H1 (cell line): ENCODE measurements around the gene CYSRT1. TPM values are rescaled to one million over a fixed set of nuclear protein-coding genes. Genes with fewer than 3 reads are reported as not detected.

Experiments
- CTCF ChIA-PET: fragments of 300-600 bp; sonication (Branson Sonifier 250); formaldehyde crosslinking; loops from one replicate; lab custom pipeline; 2021; ENCODE audit not compliant: partially characterized antibody; lab: Charles Lee
- POLR2A ChIA-PET: fragments of 300-600 bp; sonication (Branson Sonifier 250); formaldehyde crosslinking; loops from one replicate; lab custom pipeline; 2021; ENCODE audit warnings: inconsistent platforms; ENCODE audit not compliant: partially characterized antibody; lab: Charles Lee
- DNase-seq, 2 experiments: peaks; one replicate each; pipeline versions ENCODE4 v3.0.0 to v3.0.0-alpha.2; 2010 to 2022; ENCODE audit warnings: low spot score in 2 of 2, low read depth in 1 of 2, mixed read lengths in 1 of 2
- FAIRE-seq: peaks from 2 replicates; lab custom pipeline; 2011; peaks lifted over from hg19 to GRCh38; lab: Jason Lieb, UNC
- H2AFZ ChIP-seq: 2 replicates; pipeline ENCODE4 v1.8.1; 2012; ENCODE audit warnings: low read length, inconsistent platforms
- H2AK5ac ChIP-seq: 2 replicates; pipeline ENCODE4 v1.6.1; 2013; ENCODE audit warnings: low read depth, low read length
- H2BK120ac ChIP-seq: replicated peaks from 2 replicates; pipeline ENCODE3; 2013; ENCODE audit warnings: low read depth, low read length, inconsistent platforms
- H2BK12ac ChIP-seq: 2 replicates; pipeline ENCODE4 v1.6.1; 2013; ENCODE audit warnings: low read depth, low read length
- H2BK15ac ChIP-seq: 2 replicates; pipeline ENCODE4 v1.6.1; 2013; ENCODE audit warnings: low read length
- H2BK20ac ChIP-seq: 2 replicates; pipeline ENCODE4 v1.6.1; 2013; ENCODE audit warnings: low read length
- H2BK5ac ChIP-seq: 2 replicates; pipeline ENCODE4 v1.6.1; 2013; ENCODE audit warnings: low read depth, low read length
- H3K14ac ChIP-seq: 2 replicates; pipeline ENCODE4 v1.6.1; 2013; ENCODE audit warnings: inconsistent platforms; ENCODE audit not compliant: insufficient read length
- H3K18ac ChIP-seq: 2 replicates; pipeline ENCODE4 v1.6.1; 2013; ENCODE audit warnings: low read length; ENCODE audit errors: extremely low read depth
- H3K23ac ChIP-seq: 2 replicates; pipeline ENCODE4 v1.6.1; 2013; ENCODE audit warnings: inconsistent platforms; ENCODE audit not compliant: insufficient read length
- H3K23me2 ChIP-seq: 2 replicates; pipeline ENCODE4 v1.6.1; 2013; ENCODE audit warnings: low read depth, low read length
- H3K27ac ChIP-seq: 2 replicates; pipeline ENCODE4 v1.6.1; 2011; ENCODE audit warnings: low read depth, low read length, inconsistent platforms
- H3K27me3 ChIP-seq, 4 experiments: replicated peaks in 1 of 4; 1 replicate in 1 of 4; 2 replicates in 3 of 4; pipeline versions ENCODE4 v1.6.1 to v1.8.1; 2011 to 2013; ENCODE audit warnings: low read length in 3 of 4, mild to moderate bottlenecking in 3 of 4, inconsistent platforms in 2 of 4, mixed read lengths in 2 of 4, moderate library complexity in 1 of 4; ENCODE audit not compliant: control insufficient read depth in 3 of 4, insufficient read depth in 3 of 4; ENCODE audit errors: extremely low read depth in 1 of 4
- H3K36me3 ChIP-seq, 4 experiments: 2 replicates each; pipeline versions ENCODE4 v1.6.1 to v1.8.1; 2011 to 2013; ENCODE audit warnings: mild to moderate bottlenecking in 4 of 4, low read length in 3 of 4, moderate library complexity in 2 of 4, control low read depth in 1 of 4, inconsistent platforms in 1 of 4; ENCODE audit not compliant: insufficient read depth in 4 of 4, control insufficient read depth in 2 of 4
- H3K4ac ChIP-seq: replicated peaks from 2 replicates; pipeline ENCODE3; 2013; ENCODE audit warnings: low read length, low read depth, mixed read lengths, inconsistent platforms; ENCODE audit not compliant: insufficient read length
- H3K4me1 ChIP-seq, 4 experiments: replicated peaks in 1 of 4; 1 replicate in 1 of 4; 2 replicates in 3 of 4; pipeline versions ENCODE4 v1.6.1 to v1.8.1; 2011 to 2013; ENCODE audit warnings: low read length in 3 of 4, inconsistent platforms in 2 of 4, mixed read lengths in 1 of 4; ENCODE audit not compliant: insufficient read depth in 4 of 4, control insufficient read depth in 3 of 4
- H3K4me2 ChIP-seq, 2 experiments: 2 replicates each; pipeline versions ENCODE4 v1.6.1 to v1.8.1; 2011 to 2013; ENCODE audit warnings: low read depth in 2 of 2, low read length in 2 of 2, control low read depth in 1 of 2, inconsistent platforms in 1 of 2, mild to moderate bottlenecking in 1 of 2; ENCODE audit not compliant: insufficient read depth in 1 of 2
- H3K4me3 ChIP-seq, 4 experiments: fragments of 200-600, 300-600 bp in 1 of 4; sonication (generic), shearing (Covaris generic), sonication (Bioruptor Twin) in 1 of 4; 2 replicates each; pipeline versions ENCODE4 v1.5.1 to v1.8.1; 2011 to 2016; ENCODE audit warnings: low read length in 4 of 4, low read depth in 3 of 4, control low read depth in 2 of 4, inconsistent platforms in 2 of 4, mild to moderate bottlenecking in 2 of 4, mixed read lengths in 1 of 4, moderate library complexity in 1 of 4; ENCODE audit not compliant: insufficient read depth in 2 of 4; ENCODE audit errors: extremely low read depth in 1 of 4
- H3K56ac ChIP-seq: replicated peaks from 2 replicates; pipeline ENCODE3; 2013; ENCODE audit warnings: low read depth, mild to moderate bottlenecking, mixed read lengths, low read length, inconsistent platforms; ENCODE audit not compliant: insufficient read length
- H3K79me1 ChIP-seq: 2 replicates; pipeline ENCODE4 v1.6.1; 2013; ENCODE audit warnings: low read depth, low read length, control low read depth
- H3K79me2 ChIP-seq, 2 experiments: 2 replicates each; pipeline versions ENCODE4 v1.6.1 to v1.8.1; 2012 to 2013; ENCODE audit warnings: low read length in 2 of 2, mild to moderate bottlenecking in 2 of 2, inconsistent platforms in 1 of 2; ENCODE audit not compliant: insufficient read depth in 2 of 2, control insufficient read depth in 1 of 2
- H3K9ac ChIP-seq, 4 experiments: replicated peaks in 1 of 4; 1 replicate in 1 of 4; 2 replicates in 3 of 4; pipeline versions ENCODE4 v1.6.1 to v1.8.1; 2011 to 2013; ENCODE audit warnings: low read depth in 3 of 4, low read length in 3 of 4, control low read depth in 2 of 4, mild to moderate bottlenecking in 2 of 4, moderate library complexity in 2 of 4, inconsistent platforms in 1 of 4; ENCODE audit errors: extremely low read depth in 1 of 4
- H3K9me3 ChIP-seq, 2 experiments: 2 replicates each; pipeline versions ENCODE4 v1.6.1 to v1.8.1; 2012 to 2013; ENCODE audit warnings: mild to moderate bottlenecking in 2 of 2, moderate library complexity in 2 of 2, control low read depth in 1 of 2, inconsistent platforms in 1 of 2, low read depth in 1 of 2, low read length in 1 of 2, mixed read lengths in 1 of 2; ENCODE audit not compliant: insufficient read depth in 2 of 2
- H4K20me1 ChIP-seq, 2 experiments: replicated peaks in 1 of 2; 2 replicates each; pipeline versions ENCODE3 to v1.8.1; 2011 to 2013; ENCODE audit warnings: inconsistent platforms in 2 of 2, low read length in 2 of 2, mild to moderate bottlenecking in 1 of 2; ENCODE audit not compliant: insufficient read depth in 2 of 2, control insufficient read depth in 1 of 2
- H4K5ac ChIP-seq: 2 replicates; pipeline ENCODE4 v1.6.1; 2013; ENCODE audit warnings: low read length, low read depth, mixed read lengths, inconsistent platforms; ENCODE audit not compliant: insufficient read length
- H4K8ac ChIP-seq: 2 replicates; pipeline ENCODE4 v1.8.0; 2013; ENCODE audit warnings: mild to moderate bottlenecking, moderate library complexity, low read length, inconsistent platforms; ENCODE audit not compliant: insufficient read depth; ENCODE audit errors: extremely low read depth
- H4K91ac ChIP-seq: replicated peaks from 2 replicates; pipeline ENCODE3; 2013; ENCODE audit warnings: low read length, mixed read lengths, inconsistent platforms; ENCODE audit not compliant: insufficient read length
- BACH1 ChIP-seq: IDR thresholded peaks from 2 replicates; pipeline ENCODE4 v1.6.1; 2012; ENCODE audit warnings: low read length, improper control_type of control experiment
- CBX8 ChIP-seq: fragments of 300-800, 300-1000 bp; sonication (generic); IDR thresholded peaks from 2 replicates; pipeline ENCODE4 v1.7.1; 2016; ENCODE audit warnings: low read depth, low read length, borderline replicate concordance
- EP300 ChIP-seq, 2 experiments: IDR thresholded peaks; 1 replicate in 1 of 2; 2 replicates in 1 of 2; pipeline ENCODE4 v1.6.1; 2011 to 2012; ENCODE audit warnings: low read depth in 2 of 2, low read length in 2 of 2, mild to moderate bottlenecking in 2 of 2, borderline replicate concordance in 1 of 2, inconsistent platforms in 1 of 2, moderate library complexity in 1 of 2
- GTF2F1 ChIP-seq: IDR thresholded peaks from 2 replicates; pipeline ENCODE4 v1.6.1; 2012; ENCODE audit warnings: low read depth, low read length, improper control_type of control experiment, borderline replicate concordance
- JUN ChIP-seq: IDR thresholded peaks from 2 replicates; pipeline ENCODE4 v1.6.1; 2011; ENCODE audit warnings: low read depth, mild to moderate bottlenecking, improper control_type of control experiment, low read length
- KDM5A ChIP-seq: fragments of 200-600 bp; IDR thresholded peaks from 2 replicates; pipeline ENCODE4 v1.7.1; 2012; ENCODE audit warnings: mild to moderate bottlenecking, low read length, inconsistent platforms, mixed read lengths
- POLR2A ChIP-seq, 2 experiments: IDR thresholded peaks; 1 replicate in 1 of 2; 2 replicates in 1 of 2; pipeline ENCODE4 v1.6.1; 2011; ENCODE audit warnings: low read depth in 2 of 2, low read length in 2 of 2, mild to moderate bottlenecking in 2 of 2; ENCODE audit errors: control extremely low read depth in 1 of 2
- POU5F1 ChIP-seq: IDR thresholded peaks from 2 replicates; pipeline ENCODE4 v1.6.1; 2011; ENCODE audit warnings: low read depth, mild to moderate bottlenecking, low read length, moderate library complexity
- RAD21 ChIP-seq, 2 experiments: IDR thresholded peaks in 1 of 2; conservative IDR thresholded peaks in 1 of 2; 2 replicates each; pipeline ENCODE4 v1.6.1; 2011; ENCODE audit warnings: low read depth in 2 of 2, low read length in 2 of 2, improper control_type of control experiment in 1 of 2, inconsistent platforms in 1 of 2, mild to moderate bottlenecking in 1 of 2, moderate library complexity in 1 of 2
- SIRT6 ChIP-seq: IDR thresholded peaks from one replicate; pipeline ENCODE4 v1.7.1; 2012; ENCODE audit warnings: low read length, inconsistent platforms
- SP2 ChIP-seq: IDR thresholded peaks from 2 replicates; pipeline ENCODE4 v1.6.1; 2012; ENCODE audit warnings: mild to moderate bottlenecking, low read length, inconsistent platforms
- SP4 ChIP-seq: IDR thresholded peaks from 2 replicates; pipeline ENCODE4 v1.6.1; 2012; ENCODE audit warnings: low read length, inconsistent platforms
- YY1 ChIP-seq: IDR thresholded peaks from 2 replicates; pipeline ENCODE4 v1.6.1; 2011; ENCODE audit warnings: low read depth, mild to moderate bottlenecking, low read length
- ZNF274 ChIP-seq: IDR thresholded peaks from 2 replicates; pipeline ENCODE4 v1.7.0; 2012; ENCODE audit warnings: low read length, borderline replicate concordance; ENCODE audit errors: extremely low read depth
- WGBS, 2 experiments: shearing (Covaris generic) in 1 of 2; methylation state at CpG; one replicate each; pipeline versions ENCODE4 v1.1.6 to v1.1.7; 2013 to 2015; ENCODE audit warnings: low lambda C conversion rate in 2 of 2, mixed read lengths in 2 of 2, inconsistent platforms in 1 of 2, low coverage in 1 of 2, missing lambda C conversion rate in 1 of 2; ENCODE audit not compliant: insufficient replicate concordance in 2 of 2, insufficient coverage in 1 of 2, insufficient read length in 1 of 2; ENCODE audit errors: extremely low coverage in 1 of 2, missing lambda C conversion rate in 1 of 2; 5-methylcytosine and 5-hydroxymethylcytosine counted together
- polyA plus RNA-seq, 7 experiments: library from polyadenylated mRNA; depleted of rRNA in 3 of 7; stranded (reverse) in 5 of 7; unstranded in 2 of 7; fragments of >200 nt in 5 of 7; fragments of 200-250 nt in 2 of 7; gene quantifications; 1 replicate in 5 of 7; 2 replicates in 1 of 7; 4 replicates in 1 of 7; pipeline versions ENCODE4 v1.2.1 to v1.2.3, GENCODE V29; 2011 to 2013; ENCODE audit warnings: missing spikeins in 2 of 7, mixed read lengths in 2 of 7
- total RNA-seq: library from RNA; stranded (reverse); fragmentation: NEBNext Ultra II Directional; extraction: Animal tissue kit (Norgen Biotek cat#: 25700); gene quantifications from 2 replicates; pipeline ENCODE4 v1.2.1, GENCODE V29; 2021

Gene CYSRT1
- total and polyA plus RNA-seq, 2 of the 8 experiments (the other 6 are each of a cell fraction or from before 2014, with no cell fraction given) = 1.0 to 6.5 TPM

GRCh38 chr9:137218212-137218753 lies 6.7 kb upstream of the CYSRT1 start:
- no peak overlapping the region for H3K4me3 ChIP-seq
- WGBS, 2 experiments = 93% methylated on average over 16 of the region's 30 CpGs; no CpG with 5 or more reads in 1 of the 2 experiments
- peaks cover 0 to 12% of the 10 kb centered on the region in 2 experiments for H4K20me1 ChIP-seq
- no peak overlapping the region for H3K4ac ChIP-seq
- peak overlapping the region; percentile 39; the same call in 1 of the 2 replicates for H2AK5ac ChIP-seq
- peaks cover 14% of the 10 kb centered on the region; the same call in 1 of the 2 replicates for H3K23me2 ChIP-seq
- H2BK120ac ChIP-seq = no peak overlapping the region
- ChIA-PET POLR2A (interaction anchor here (1.1 to 69.9 kb wide), 5 partner anchors 8 to 226 kb away, joined by 3 to 1462 read pairs (median 7); partner anchors contain the start of genes NDOR1, NELFB, PAXX and STPG3), CTCF (interaction anchor here (0.8 to 3.7 kb wide), 7 partner anchors 12 to 89 kb away, joined by 3 to 17 read pairs (median 4); no protein-coding TSS in a partner anchor)
- H3K18ac ChIP-seq = no peak overlapping the region
- no peaks in the 10 kb centered on the region for H3K9me3 ChIP-seq
- no peak overlapping the region for H3K14ac ChIP-seq
- H3K27ac ChIP-seq = no peak overlapping the region
- no peaks in the 10 kb centered on the region for H3K79me2 ChIP-seq
- no peak overlapping the region for H2BK5ac ChIP-seq
- H4K8ac ChIP-seq = no peak overlapping the region
- DNase-seq (no peak), FAIRE-seq (no peak)
- H3K4me2 ChIP-seq = no peak overlapping the region
- no peaks in the 10 kb centered on the region for H3K79me1 ChIP-seq
- H3K27me3 ChIP-seq = no peaks in the 10 kb centered on the region; a peak in 2 of 7 replicates
- no peak overlapping the region for H3K9ac ChIP-seq
- no peak overlapping the region for H2AFZ ChIP-seq
- peaks cover 0 to 22% (median 7%) of the 10 kb centered on the region in 4 experiments; a peak in 6 of 8 replicates for H3K36me3 ChIP-seq
- peaks cover 0 to 15% (median 9%) of the 10 kb centered on the region in 4 experiments; a peak in 5 of 7 replicates for H3K4me1 ChIP-seq
- no peak overlapping the region for H3K23ac ChIP-seq
- no peak overlapping the region for H2BK12ac ChIP-seq
- H2BK20ac ChIP-seq = no peak overlapping the region
- no peak overlapping the region for H2BK15ac ChIP-seq
- no peak overlapping the region for H3K56ac ChIP-seq
- H4K91ac ChIP-seq = no peak overlapping the region
- H4K5ac ChIP-seq = no peak overlapping the region
- TF ChIP-seq SP4 = no peak
- no peak for TF ChIP-seq BACH1
- TF ChIP-seq ZNF274 = no peak
- TF ChIP-seq SIRT6 = no peak
- no peak for TF ChIP-seq CBX8
- TF ChIP-seq SP2 = no peak
- TF ChIP-seq RAD21 (IDR thresholded peaks at IDR 0.05 in 1 of 2, conservative IDR thresholded peaks at IDR 0.05 in 1 of 2; ENCODE audit: low read depth in 2 of 2, low read length in 2 of 2) = no peak
- TF ChIP-seq EP300 (IDR thresholded peaks at IDR 0.05; ENCODE audit: borderline replicate concordance in 1 of 2, low read depth in 2 of 2, low read length in 2 of 2) = no peak
- TF ChIP-seq KDM5A = no peak
- TF ChIP-seq GTF2F1 = no peak
- no peak for TF ChIP-seq JUN
- TF ChIP-seq YY1 = no peak
- no peak for TF ChIP-seq POU5F1
- TF ChIP-seq POLR2A (IDR thresholded peaks at IDR 0.05; ENCODE audit: control extremely low read depth in 1 of 2, low read depth in 2 of 2, low read length in 2 of 2) = no peak
